H9 (cell line): ENCODE results near the gene STKLD1. TPM values are rescaled to one million over a fixed set of nuclear protein-coding genes. Genes with fewer than 3 reads are reported as not detected.

Experiments used
- DNase-seq: peaks from one replicate; pipeline ENCODE4 v3.0.0-alpha.2; 2017
- H2AFZ ChIP-seq: one replicate; pipeline ENCODE4 v1.6.1; 2013; ENCODE audit warnings: mild to moderate bottlenecking, low read length, control low read depth, moderate library complexity
- H2AK5ac ChIP-seq: 2 replicates; pipeline ENCODE4 v1.6.1; 2013; ENCODE audit warnings: low read length, control low read depth, mixed read lengths; ENCODE audit not compliant: insufficient read length
- H2BK120ac ChIP-seq: one replicate; pipeline ENCODE4 v1.6.1; 2013; ENCODE audit warnings: low read depth, mild to moderate bottlenecking, low read length, control low read depth, inconsistent platforms; ENCODE audit not compliant: poor library complexity, severe bottlenecking
- H2BK12ac ChIP-seq: 2 replicates; pipeline ENCODE4 v1.6.1; 2013; ENCODE audit warnings: low read length, control low read depth, mixed read lengths, low read depth; ENCODE audit not compliant: insufficient read length
- H2BK15ac ChIP-seq: 2 replicates; pipeline ENCODE4 v1.6.1; 2013; ENCODE audit warnings: low read depth, low read length, control low read depth
- H2BK20ac ChIP-seq: one replicate; pipeline ENCODE4 v1.6.1; 2013; ENCODE audit warnings: low read depth, mild to moderate bottlenecking, low read length, control low read depth, inconsistent platforms; ENCODE audit not compliant: poor library complexity, severe bottlenecking
- H2BK5ac ChIP-seq: 2 replicates; pipeline ENCODE4 v1.6.1; 2013; ENCODE audit warnings: low read length, control low read depth, mixed read lengths; ENCODE audit not compliant: insufficient read length
- H3K14ac ChIP-seq: 2 replicates; pipeline ENCODE4 v1.6.1; 2013; ENCODE audit warnings: low read length, control low read depth; ENCODE audit not compliant: insufficient read depth
- H3K18ac ChIP-seq: 2 replicates; pipeline ENCODE4 v1.6.1; 2013; ENCODE audit warnings: low read depth, mild to moderate bottlenecking, mixed read lengths, low read length, control low read depth; ENCODE audit not compliant: insufficient read length
- H3K23ac ChIP-seq: 2 replicates; pipeline ENCODE4 v1.6.1; 2013; ENCODE audit warnings: low read length, control low read depth, mixed read lengths, low read depth; ENCODE audit not compliant: insufficient read length
- H3K23me2 ChIP-seq: 2 replicates; pipeline ENCODE4 v1.6.1; 2013; ENCODE audit warnings: low read depth, mild to moderate bottlenecking, mixed read lengths, low read length, control low read depth; ENCODE audit not compliant: insufficient read length, poor library complexity, severe bottlenecking
- H3K27ac ChIP-seq: 2 replicates; pipeline ENCODE4 v1.5.1; 2013; ENCODE audit warnings: low read length, control low read depth, mixed read lengths, low read depth; ENCODE audit not compliant: insufficient read length
- H3K27me3 ChIP-seq: 2 replicates; pipeline ENCODE4 v1.6.1; 2013; ENCODE audit warnings: low read length, control low read depth, inconsistent platforms; ENCODE audit not compliant: insufficient read depth
- H3K4ac ChIP-seq: 2 replicates; pipeline ENCODE4 v1.6.1; 2013; ENCODE audit warnings: low read depth, mild to moderate bottlenecking, control low read depth, inconsistent platforms, low read length, moderate library complexity
- H3K4me1 ChIP-seq: 2 replicates; pipeline ENCODE4 v1.6.1; 2013; ENCODE audit warnings: low read length, control low read depth, inconsistent platforms; ENCODE audit not compliant: insufficient read depth
- H3K4me2 ChIP-seq: 2 replicates; pipeline ENCODE4 v1.6.1; 2013; ENCODE audit warnings: low read length, control low read depth, mixed read lengths; ENCODE audit not compliant: insufficient read length, insufficient read depth
- H3K56ac ChIP-seq: 2 replicates; pipeline ENCODE4 v1.6.1; 2013; ENCODE audit warnings: low read depth, mild to moderate bottlenecking, mixed read lengths, low read length, control low read depth; ENCODE audit not compliant: insufficient read length
- H3K79me1 ChIP-seq: 2 replicates; pipeline ENCODE4 v1.6.1; 2013; ENCODE audit warnings: low read depth, mild to moderate bottlenecking, moderate library complexity, low read length, control low read depth, inconsistent platforms; ENCODE audit not compliant: insufficient read depth, poor library complexity, severe bottlenecking
- H3K79me2 ChIP-seq: 2 replicates; pipeline ENCODE4 v1.6.1; 2013; ENCODE audit warnings: low read length, control low read depth, inconsistent platforms; ENCODE audit not compliant: insufficient read depth
- H3K9ac ChIP-seq: 2 replicates; pipeline ENCODE4 v1.6.1; 2013; ENCODE audit warnings: low read length, control low read depth, mixed read lengths; ENCODE audit not compliant: insufficient read length; ENCODE audit errors: extremely low read depth
- H3K9me3 ChIP-seq: one replicate; pipeline ENCODE4 v1.6.1; 2013; ENCODE audit warnings: low read depth, low read length, inconsistent platforms; ENCODE audit not compliant: control insufficient read depth
- H3T11ph ChIP-seq: one replicate; pipeline ENCODE4 v1.6.1; 2013; ENCODE audit warnings: mild to moderate bottlenecking, low read length, control low read depth, inconsistent platforms
- H4K20me1 ChIP-seq: one replicate; pipeline ENCODE4 v1.6.1; 2013; ENCODE audit not compliant: control insufficient read depth, insufficient read length, insufficient read depth
- H4K5ac ChIP-seq: 2 replicates; pipeline ENCODE4 v1.6.1; 2013; ENCODE audit warnings: low read depth, mild to moderate bottlenecking, mixed read lengths, low read length, control low read depth; ENCODE audit not compliant: insufficient read length
- H4K8ac ChIP-seq: replicated peaks from 2 replicates; pipeline ENCODE4 v1.6.1; 2013; ENCODE audit warnings: low read length, control low read depth, mixed read lengths, low read depth; ENCODE audit not compliant: insufficient read length
- H4K91ac ChIP-seq: 2 replicates; pipeline ENCODE4 v1.6.1; 2013; ENCODE audit warnings: low read depth, mild to moderate bottlenecking, moderate library complexity, mixed read lengths, low read length, control low read depth; ENCODE audit not compliant: insufficient read length
- H3K27ac Mint-ChIP-seq, 3 experiments: 2 replicates in 2 of 3; 3 replicates in 1 of 3; pipeline ENCODE4 v1.8.0; 2020 to 2021; ENCODE audit warnings: mixed read lengths in 3 of 3, mild to moderate bottlenecking in 1 of 3, moderate library complexity in 1 of 3
- H3K27me3 Mint-ChIP-seq: 2 replicates; pipeline ENCODE4 v1.8.0; 2021; ENCODE audit warnings: low read depth, mild to moderate bottlenecking, moderate library complexity, mixed read lengths
- H3K36me3 Mint-ChIP-seq, 3 experiments: 2 replicates in 2 of 3; 3 replicates in 1 of 3; pipeline ENCODE4 v1.8.0; 2020 to 2021; ENCODE audit warnings: low read depth in 3 of 3, mixed read lengths in 3 of 3; ENCODE audit not compliant: insufficient read depth in 1 of 3
- H3K4me1 Mint-ChIP-seq, 2 experiments: 2 replicates each; pipeline ENCODE4 v1.8.0; 2020; ENCODE audit warnings: mixed read lengths in 2 of 2
- H3K4me3 Mint-ChIP-seq, 2 experiments: 2 replicates in 1 of 2; 3 replicates in 1 of 2; pipeline ENCODE4 v1.8.0; 2020 to 2021; ENCODE audit warnings: mild to moderate bottlenecking in 2 of 2, mixed read lengths in 2 of 2, moderate library complexity in 1 of 2
- H3K9me3 Mint-ChIP-seq, 2 experiments: 2 replicates in 1 of 2; 3 replicates in 1 of 2; pipeline ENCODE4 v1.8.0; 2020; ENCODE audit warnings: mild to moderate bottlenecking in 2 of 2, mixed read lengths in 2 of 2, moderate library complexity in 1 of 2
- WGBS: extraction: QIAGEN DNeasy Blood & Tissue Kit; methylation state at CpG from one replicate; pipeline ENCODE4 v1.1.7; 2013; ENCODE audit warnings: missing lambda C conversion rate, low lambda C conversion rate, mixed read lengths; ENCODE audit not compliant: insufficient read length; ENCODE audit errors: extremely low coverage; 5-methylcytosine and 5-hydroxymethylcytosine counted together
- total RNA-seq: library from RNA; stranded (reverse); gene quantifications from 2 replicates; pipeline ENCODE4 v1.2.1, GENCODE V29; 2021
- TF ChIP-seq, protein P1 (sequence below): fragments of 200-600 bp; sonication (generic); conservative IDR thresholded peaks from 3 replicates; pipeline ENCODE4 v1.8.0; 2021; ENCODE audit warnings: antibody characterized with exemption, mild to moderate bottlenecking

The STKLD1 gene
- total RNA-seq, 1 experiment from 2014 or later, result 0.57 TPM

DNA sequence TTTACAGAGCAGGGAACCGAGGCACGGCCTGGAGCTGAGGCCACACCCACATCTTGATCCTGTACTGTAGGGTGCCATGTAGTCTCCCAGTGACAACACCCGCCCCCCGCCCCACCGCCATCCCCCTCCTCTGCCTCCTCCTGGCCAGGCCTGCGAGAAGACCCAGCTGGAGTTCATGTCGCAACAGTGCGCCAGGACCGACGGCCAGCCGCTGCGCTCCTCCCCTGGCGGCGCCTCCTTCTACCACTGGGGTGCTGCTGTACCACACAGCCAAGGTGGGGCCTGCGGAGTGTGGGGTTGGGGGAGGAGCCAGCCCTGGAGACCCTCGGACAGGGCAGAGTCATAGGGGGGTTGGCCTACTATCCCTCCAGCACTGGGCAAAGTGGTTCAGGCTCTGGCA is 60.5 kb downstream of the STKLD1 start:
- Histone ChIP-seq H3K56ac (no peak overlapping the region), H4K8ac (no peak overlapping the region), H3K4me2 (no peak overlapping the region), H3K23me2 (no peaks in the 10 kb centered on the region), H4K91ac (no peak overlapping the region), H3K14ac (no peak overlapping the region), H2AK5ac (no peak overlapping the region), H4K20me1 (no peaks in the 10 kb centered on the region), H3K27me3 (no peaks in the 10 kb centered on the region), H3K79me2 (no peaks in the 10 kb centered on the region; the same call in 1 of the 2 replicates), H3T11ph (no peak overlapping the region), H3K18ac (no peak overlapping the region), H3K27ac (no peak overlapping the region), H3K9me3 (no peaks in the 10 kb centered on the region), H3K4me1 (no peaks in the 10 kb centered on the region), H3K79me1 (no peaks in the 10 kb centered on the region), H2BK20ac (no peak overlapping the region), H3K9ac (no peak overlapping the region), H3K4ac (no peak overlapping the region), H2BK5ac (no peak overlapping the region), H4K5ac (no peak overlapping the region), H3K23ac (no peak overlapping the region), H2BK120ac (no peak overlapping the region), H2AFZ (no peak overlapping the region), H2BK15ac (no peak overlapping the region), H2BK12ac (no peak overlapping the region)
- H3K4me3 Mint-ChIP-seq, result no peak overlapping the region
- WGBS, result no CpG with 5 or more reads among the region's 16 CpGs
- H3K27ac Mint-ChIP-seq, result no peak overlapping the region
- no peaks in the 10 kb centered on the region; a peak in 2 of 7 replicates for H3K36me3 Mint-ChIP-seq
- H3K27me3 Mint-ChIP-seq, result no peaks in the 10 kb centered on the region
- DNase-seq, result no peak
- no peaks in the 10 kb centered on the region for H3K9me3 Mint-ChIP-seq
- TF ChIP-seq, protein P1, sequence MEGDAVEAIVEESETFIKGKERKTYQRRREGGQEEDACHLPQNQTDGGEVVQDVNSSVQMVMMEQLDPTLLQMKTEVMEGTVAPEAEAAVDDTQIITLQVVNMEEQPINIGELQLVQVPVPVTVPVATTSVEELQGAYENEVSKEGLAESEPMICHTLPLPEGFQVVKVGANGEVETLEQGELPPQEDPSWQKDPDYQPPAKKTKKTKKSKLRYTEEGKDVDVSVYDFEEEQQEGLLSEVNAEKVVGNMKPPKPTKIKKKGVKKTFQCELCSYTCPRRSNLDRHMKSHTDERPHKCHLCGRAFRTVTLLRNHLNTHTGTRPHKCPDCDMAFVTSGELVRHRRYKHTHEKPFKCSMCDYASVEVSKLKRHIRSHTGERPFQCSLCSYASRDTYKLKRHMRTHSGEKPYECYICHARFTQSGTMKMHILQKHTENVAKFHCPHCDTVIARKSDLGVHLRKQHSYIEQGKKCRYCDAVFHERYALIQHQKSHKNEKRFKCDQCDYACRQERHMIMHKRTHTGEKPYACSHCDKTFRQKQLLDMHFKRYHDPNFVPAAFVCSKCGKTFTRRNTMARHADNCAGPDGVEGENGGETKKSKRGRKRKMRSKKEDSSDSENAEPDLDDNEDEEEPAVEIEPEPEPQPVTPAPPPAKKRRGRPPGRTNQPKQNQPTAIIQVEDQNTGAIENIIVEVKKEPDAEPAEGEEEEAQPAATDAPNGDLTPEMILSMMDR, result no peak
- no peaks in the 10 kb centered on the region for H3K4me1 Mint-ChIP-seq
